ENCODE results near the gene FAAH2.
"Not testable (repeated sequence)": the region's sequence is repeated elsewhere in the genome, so short reads cannot be mapped to it uniquely, and the experiment has no call there.

The FAAH2 gene

GRCh38 chrX:57286507-57287251, at the start of gene FAAH2:
Gene FAAH2, plus strand, starts transcription at chrX:57286706. Its CDS starts 120 bp downstream, at chrX:57286826.
- DNase-seq, result peak; percentile 85

GRCh38 chrX:57241967-57242366, 44.5 kb upstream of the FAAH2 start:
- no peak for DNase-seq

- no peak for DNase-seq
Measured at GRCh38 chrX:57251965-57252364, 34.5 kb upstream of the FAAH2 start.

GRCh38 chrX:57265126-57265525, 21.4 kb upstream of the FAAH2 start:
- no peak for DNase-seq

GRCh38 chrX:57266275-57266674, 20.2 kb upstream of the FAAH2 start:
- DNase-seq, result no peak

- no peak for DNase-seq
Measured at GRCh38 chrX:57266871-57267270, 19.6 kb upstream of the FAAH2 start.

GRCh38 chrX:57267308-57267707, 19.2 kb upstream of the FAAH2 start:
- no peak for DNase-seq

- DNase-seq, result no peak
Measured at GRCh38 chrX:57270980-57271379, 15.5 kb upstream of the FAAH2 start.

- peak; percentile 50 for DNase-seq
Measured at GRCh38 chrX:57282568-57282967, 3.9 kb upstream of the FAAH2 start.

GRCh38 chrX:57285001-57285400, 1.5 kb upstream of the FAAH2 start:
- DNase-seq, result no peak

GRCh38 chrX:57289089-57289488, 2.6 kb downstream of the FAAH2 start:
- DNase-seq, result no peak

GRCh38 chrX:57294961-57295360, 8.5 kb downstream of the FAAH2 start:
- no peak for DNase-seq

- not testable (repeated sequence) for DNase-seq
Measured at GRCh38 chrX:57295679-57296078, 9.2 kb downstream of the FAAH2 start.

GRCh38 chrX:57313583-57314215, 27.2 kb downstream of the FAAH2 start:
- peak; percentile 16 for DNase-seq

GRCh38 chrX:57329008-57329407, 42.5 kb downstream of the FAAH2 start:
- no peak for DNase-seq

- not testable (repeated sequence) for DNase-seq
Measured at GRCh38 chrX:57335790-57336189, 49.3 kb downstream of the FAAH2 start.

GRCh38 chrX:57353472-57354132, 67.1 kb downstream of the FAAH2 start:
- DNase-seq, result no peak

GRCh38 chrX:57364145-57364544, 77.6 kb downstream of the FAAH2 start:
- no peak for DNase-seq

- no peak for DNase-seq
Measured at GRCh38 chrX:57366430-57366829, 79.9 kb downstream of the FAAH2 start.

GRCh38 chrX:57367649-57368048, 81.1 kb downstream of the FAAH2 start:
- DNase-seq, result no peak

- no peak for DNase-seq
Measured at GRCh38 chrX:57368158-57368557, 81.7 kb downstream of the FAAH2 start.

GRCh38 chrX:57379296-57379695, 92.8 kb downstream of the FAAH2 start:
- DNase-seq, result no peak

- DNase-seq, result no peak
Measured at GRCh38 chrX:57380026-57380796, 93.7 kb downstream of the FAAH2 start.
